PC-3 (cell line): ENCODE results near the gene ERP44. TPM values are rescaled to one million over a fixed set of nuclear protein-coding genes. Genes with fewer than 3 reads are reported as not detected.

Experiments
- ATAC-seq: fragments of 200-7000 bp; cut with Tn5 transposase; 2 replicates; pipeline ENCODE4 v1.9.1; 2020; ENCODE audit warnings: mild to moderate bottlenecking, moderate library complexity
- BruUV-seq: library from RNA; stranded (reverse); fragments of 400-500 nt; replicated peaks from 2 replicates; lab custom pipeline; 2021; lab: Mats Ljungman, UMichigan
- CTCF ChIA-PET: fragments of 300-600 bp; sonication (Branson Sonifier 250); formaldehyde crosslinking; loops from one replicate; lab custom pipeline; 2022; ENCODE audit warnings: antibody characterized with exemption; lab: Charles Lee
- POLR2A ChIA-PET: fragments of 300-600 bp; sonication (Branson Sonifier 250); formaldehyde crosslinking; loops from one replicate; lab custom pipeline; 2022; ENCODE audit warnings: antibody characterized with exemption; ENCODE audit not compliant: unreplicated experiment; lab: Charles Lee
- DNase-seq: peaks from one replicate; pipeline ENCODE4 v3.0.0-alpha.2; 2015
- H2AFZ ChIP-seq: fragments of 300-600 bp; sonication (generic); 2 replicates; pipeline ENCODE4 v1.6.0; 2016; ENCODE audit warnings: antibody characterized with exemption, low read length
- H3F3A ChIP-seq: fragments of 300-600 bp; sonication (generic); one replicate; pipeline ENCODE4 v1.6.0; 2017; ENCODE audit warnings: antibody characterized with exemption, low read length, control low read depth, mild to moderate bottlenecking; ENCODE audit not compliant: unreplicated experiment
- H3K27ac ChIP-seq: fragments of 300-600 bp; sonication (generic); 2 replicates; pipeline ENCODE4 v1.5.1; 2016; ENCODE audit warnings: mild to moderate bottlenecking, low read length
- H3K27me3 ChIP-seq: fragments of 300-600 bp; sonication (generic); 2 replicates; pipeline ENCODE4 v1.6.1; 2016; ENCODE audit warnings: low read length, mixed read lengths
- H3K36me3 ChIP-seq: fragments of 300-600 bp; sonication (generic); 2 replicates; pipeline ENCODE4 v1.6.1; 2016; ENCODE audit warnings: low read depth, mixed run types, low read length, mixed read lengths
- H3K4me1 ChIP-seq: fragments of 300-600 bp; sonication (generic); 2 replicates; pipeline ENCODE4 v1.5.1; 2016; ENCODE audit warnings: low read length; ENCODE audit not compliant: insufficient read depth
- H3K4me2 ChIP-seq: fragments of 300-600 bp; sonication (generic); 2 replicates; pipeline ENCODE4 v1.6.0; 2016; ENCODE audit warnings: low read length
- H3K4me3 ChIP-seq: fragments of 300-600 bp; sonication (generic); 2 replicates; pipeline ENCODE4 v1.5.1; 2016; ENCODE audit warnings: mild to moderate bottlenecking, low read length, mixed read lengths
- H3K79me2 ChIP-seq: fragments of 300-600 bp; sonication (generic); 2 replicates; pipeline ENCODE4 v1.6.1; 2017; ENCODE audit warnings: low read length, mixed read lengths
- H3K9ac ChIP-seq: fragments of 300-600 bp; sonication (generic); 2 replicates; pipeline ENCODE4 v1.6.0; 2016; ENCODE audit warnings: mild to moderate bottlenecking, low read length
- H3K9me2 ChIP-seq: fragments of 300-600 bp; sonication (generic); replicated peaks from 2 replicates; pipeline ENCODE4 v1.6.1; 2016; ENCODE audit warnings: mixed run types, low read length, mixed read lengths
- H3K9me3 ChIP-seq: fragments of 300-600 bp; sonication (generic); 2 replicates; pipeline ENCODE4 v1.6.1; 2016; ENCODE audit warnings: low read length, mixed read lengths
- H4K20me1 ChIP-seq: fragments of 300-600 bp; sonication (generic); 2 replicates; pipeline ENCODE4 v1.6.1; 2016; ENCODE audit warnings: low read length, mixed read lengths
- CTCF ChIP-seq: fragments of 300-600 bp; sonication (generic); conservative IDR thresholded peaks from 2 replicates; pipeline ENCODE4 v1.5.1; 2017; ENCODE audit warnings: antibody characterized with exemption, low read depth, mild to moderate bottlenecking, low read length
- EZH2 ChIP-seq: fragments of 300-600 bp; sonication (generic); IDR thresholded peaks from one replicate; pipeline ENCODE4 v1.6.1; 2017; ENCODE audit warnings: antibody characterized with exemption, mild to moderate bottlenecking, low read length; ENCODE audit not compliant: unreplicated experiment
- EZH2phosphoT487 ChIP-seq: fragments of 300-600 bp; sonication (generic); IDR thresholded peaks from 2 replicates; pipeline ENCODE4 v1.6.1; 2018; ENCODE audit warnings: mild to moderate bottlenecking, antibody characterized with exemption, low read length, borderline replicate concordance
- intact Hi-C: fragments of 100-400 bp; cut with micrococcal nuclease; formaldehyde crosslinking; loops from 2 replicates; pipeline ENCODE4 v1.9.0; 2023
- total RNA-seq: library from RNA; depleted of rRNA; stranded (reverse); fragments of >200 nt; gene quantifications from 2 replicates; pipeline ENCODE4 v1.2.3, GENCODE V29; 2014

ERP44 gene
- total RNA-seq, 1 experiment from 2014 or later = 7.7 TPM

GRCh38 chr9:100125910-100126309 is 27.1 kb upstream of the ERP44 start:
- no peaks in the 10 kb centered on the region for H3F3A ChIP-seq
- CTCF ChIA-PET = no interaction called here
- H3K9me3 ChIP-seq = no peaks in the 10 kb centered on the region
- TF ChIP-seq CTCF = no peak
- TF ChIP-seq EZH2phosphoT487 = no peak
- no peak for TF ChIP-seq EZH2
- DNase-seq = no peak
- intact Hi-C loops = no loop called here
- no peaks in the 10 kb centered on the region for H3K79me2 ChIP-seq
- H3K36me3 ChIP-seq = no peaks in the 10 kb centered on the region
- no peaks in the 10 kb centered on the region for H3K4me1 ChIP-seq
- no peak overlapping the region for H3K27ac ChIP-seq
- no peak overlapping the region for H3K4me3 ChIP-seq
- H3K9me2 ChIP-seq = no peaks in the 10 kb centered on the region
- H3K27me3 ChIP-seq = no peaks in the 10 kb centered on the region
- H3K4me2 ChIP-seq = no peak overlapping the region
- ATAC-seq = no peak
- H4K20me1 ChIP-seq = no peaks in the 10 kb centered on the region
- BruUV-seq = no TSS peak
- POLR2A ChIA-PET = no interaction called here
- no peak overlapping the region for H3K9ac ChIP-seq
- no peak overlapping the region for H2AFZ ChIP-seq

- Histone ChIP-seq H3K9me2 (no peaks in the 10 kb centered on the region), H3F3A (no peaks in the 10 kb centered on the region), H3K4me1 (no peaks in the 10 kb centered on the region), H3K9me3 (no peaks in the 10 kb centered on the region), H3K27ac (no peak overlapping the region), H3K36me3 (no peaks in the 10 kb centered on the region), H3K4me2 (no peak overlapping the region), H3K9ac (no peak overlapping the region), H3K4me3 (no peak overlapping the region), H3K27me3 (no peaks in the 10 kb centered on the region), H4K20me1 (no peaks in the 10 kb centered on the region), H2AFZ (no peak overlapping the region), H3K79me2 (no peaks in the 10 kb centered on the region)
- intact Hi-C loops = no loop called here
- POLR2A ChIA-PET = no interaction called here
- TF ChIP-seq EZH2 (no peak), CTCF (no peak), EZH2phosphoT487 (no peak)
- ATAC-seq = no peak
- CTCF ChIA-PET = no interaction called here
- DNase-seq = no peak
- BruUV-seq = no TSS peak
These were observed 26.4 kb upstream of the ERP44 start for GRCh38 chr9:100125236-100125635.

DNA sequence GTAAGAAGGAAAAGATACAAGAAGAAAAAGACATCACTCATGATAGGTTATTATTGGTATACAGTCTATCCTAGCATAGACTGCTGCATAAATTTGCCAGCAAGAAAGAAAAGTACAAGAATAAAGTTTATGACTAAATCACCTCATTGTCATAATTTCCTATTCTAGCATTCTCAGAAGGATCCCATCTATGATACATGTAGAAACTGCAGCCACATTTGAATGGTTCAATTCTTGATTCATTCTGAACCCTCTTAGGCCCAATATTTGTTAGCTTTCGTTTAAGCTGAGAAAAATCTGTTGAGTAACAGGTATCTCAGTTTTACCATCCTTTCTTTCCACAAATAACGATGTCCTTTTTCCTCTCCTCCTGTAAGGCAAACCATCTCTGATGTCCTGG is 21.5 kb upstream of the ERP44 start:
- DNase-seq = no peak
- H3K9me2 ChIP-seq = no peaks in the 10 kb centered on the region
- H3K36me3 ChIP-seq = no peaks in the 10 kb centered on the region
- H3K27me3 ChIP-seq = no peaks in the 10 kb centered on the region
- ATAC-seq = no peak
- ChIA-PET POLR2A (no interaction called here), CTCF (no interaction called here)
- no peaks in the 10 kb centered on the region for H3K4me1 ChIP-seq
- no peaks in the 10 kb centered on the region for H3K79me2 ChIP-seq
- no peak overlapping the region for H3K4me3 ChIP-seq
- no peak overlapping the region for H3K27ac ChIP-seq
- H3K9ac ChIP-seq = no peak overlapping the region
- no peaks in the 10 kb centered on the region for H3K9me3 ChIP-seq
- H4K20me1 ChIP-seq = no peaks in the 10 kb centered on the region
- H2AFZ ChIP-seq = no peak overlapping the region
- no TSS peak for BruUV-seq
- no peaks in the 10 kb centered on the region for H3F3A ChIP-seq
- no peak for TF ChIP-seq EZH2phosphoT487
- TF ChIP-seq CTCF = no peak
- no peak for TF ChIP-seq EZH2
- no peak overlapping the region for H3K4me2 ChIP-seq
- intact Hi-C loops = no loop called here
